Stimulated activated CD8-positive, alpha-beta memory T cell treated with anti-CD3 and anti-CD28 coated beads, Interleukin-2, amount 100 ng/mL, for 1 hour (primary cell): ENCODE results near the gene TRIM39.
A peak's percentile ranks its signal among the peaks of the same experiment; 100 is the strongest.

ENCODE experiments used
- DNase-seq, 2 donors: peaks; one replicate each; pipeline ENCODE4 v3.0.0-alpha.2; 2020; ENCODE audit warnings: low read depth in 2 of 2

The TRIM39 gene

GRCh38 chr6:30327232-30327746 is 562 bp downstream of the TRIM39 start:
- no peak for DNase-seq

GRCh38 chr6:30328397-30328796 is 1.7 kb downstream of the TRIM39 start:
- no peak for DNase-seq

GRCh38 chr6:30329331-30329730 is 2.6 kb downstream of the TRIM39 start:
- DNase-seq, result no peak

GRCh38 chr6:30331981-30332380 is 5.3 kb downstream of the TRIM39 start:
- DNase-seq, result no peak

- DNase-seq, result no peak
These were observed 7.5 kb downstream of the TRIM39 start for GRCh38 chr6:30334075-30334783.

DNA sequence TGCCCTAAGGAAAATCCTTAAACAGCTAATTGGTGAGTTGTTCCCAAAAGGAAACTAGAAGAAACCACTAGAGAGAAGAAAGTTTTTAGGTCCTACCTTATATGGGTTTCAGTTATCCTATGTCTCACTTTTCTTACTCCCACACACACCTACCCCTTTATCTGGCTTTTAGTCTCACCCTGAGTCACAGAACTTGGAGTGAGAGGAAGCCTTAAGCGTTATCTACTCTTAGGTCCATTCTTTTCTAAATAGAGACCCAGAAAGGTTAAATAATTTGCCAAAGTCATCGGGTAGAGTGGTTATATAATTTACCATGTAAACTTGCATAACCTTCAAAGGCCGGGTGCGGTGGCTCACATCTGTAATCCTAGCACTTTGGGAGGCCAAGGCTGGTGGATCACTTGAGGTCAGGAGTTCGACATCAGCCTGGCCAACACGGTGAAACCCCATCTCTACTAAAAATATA is 13.9 kb downstream of the TRIM39 start:
- no peak for DNase-seq

- DNase-seq, result no peak
These were observed 14.5 kb downstream of the TRIM39 start for GRCh38 chr6:30341218-30341617.

DNA sequence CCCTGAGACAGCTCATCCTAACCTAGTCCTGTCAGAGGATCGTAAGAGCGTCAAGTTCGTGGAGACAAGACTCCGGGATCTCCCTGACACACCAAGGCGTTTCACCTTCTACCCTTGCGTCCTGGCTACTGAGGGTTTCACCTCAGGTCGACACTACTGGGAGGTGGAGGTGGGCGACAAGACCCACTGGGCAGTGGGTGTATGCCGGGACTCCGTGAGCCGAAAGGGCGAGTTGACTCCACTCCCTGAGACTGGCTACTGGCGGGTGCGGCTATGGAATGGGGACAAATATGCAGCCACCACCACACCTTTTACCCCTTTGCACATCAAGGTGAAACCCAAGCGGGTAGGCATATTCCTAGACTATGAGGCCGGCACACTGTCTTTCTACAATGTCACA is 15.0 kb downstream of the TRIM39 start:
- DNase-seq, result no peak

- no peak for DNase-seq
These were observed 17.6 kb downstream of the TRIM39 start for GRCh38 chr6:30344191-30344867.

DNA sequence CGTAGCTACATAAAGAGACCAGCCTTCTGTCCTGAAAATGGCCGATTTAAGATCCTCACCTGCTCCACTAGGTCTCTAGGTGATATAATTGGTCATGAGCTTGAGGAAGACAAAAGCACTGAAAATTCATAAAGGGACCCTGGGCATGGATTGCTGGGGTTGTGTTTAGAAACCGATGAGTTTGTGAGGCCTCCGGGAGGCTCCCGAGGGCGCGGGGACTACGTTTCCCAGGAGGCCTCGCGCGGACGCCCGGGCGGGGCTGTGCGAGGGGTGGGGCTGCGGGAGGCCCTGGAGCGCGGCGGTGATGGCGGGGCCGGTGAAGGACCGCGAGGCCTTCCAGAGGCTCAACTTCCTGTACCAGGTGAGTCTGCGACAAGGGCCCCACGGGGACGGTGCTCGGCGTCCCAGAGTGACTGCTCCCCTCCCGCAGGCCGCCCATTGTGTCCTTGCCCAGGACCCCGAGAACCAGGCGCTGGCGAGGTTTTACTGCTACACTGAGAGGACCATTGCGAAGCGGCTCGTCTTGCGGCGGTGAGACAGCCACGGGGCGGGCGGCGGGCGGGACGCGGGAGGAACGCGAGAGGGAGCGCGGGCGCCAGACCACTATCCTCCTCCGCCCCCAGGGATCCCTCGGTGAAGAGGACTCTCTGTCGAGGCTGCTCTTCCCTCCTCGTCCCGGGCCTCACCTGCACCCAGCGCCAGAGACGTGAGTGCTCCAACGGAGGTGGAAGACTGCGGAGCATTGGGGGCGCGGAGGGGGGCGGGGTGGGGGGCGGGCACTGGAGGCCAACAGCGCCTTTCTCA is 18.3 kb downstream of the TRIM39 start, which contains the start of gene RPP21:
Gene RPP21 (plus strand): TSS at position 289 of the 804 bp plus-strand sequence. CDS start 16 bp downstream, at position 305.
- DNase-seq, result peak; percentile 74 to 75

- no peak for DNase-seq
These were observed 19.1 kb downstream of the TRIM39 start for GRCh38 chr6:30345852-30346251.

GRCh38 chr6:30348957-30349356 is 22.2 kb downstream of the TRIM39 start:
- no peak for DNase-seq

GRCh38 chr6:30349421-30350177 is 22.9 kb downstream of the TRIM39 start:
- DNase-seq, result no peak

GRCh38 chr6:30350524-30350923 is 23.8 kb downstream of the TRIM39 start:
- DNase-seq, result no peak

GRCh38 chr6:30352550-30352949 is 25.8 kb downstream of the TRIM39 start:
- no peak for DNase-seq

GRCh38 chr6:30355281-30355680 is 28.6 kb downstream of the TRIM39 start:
- no peak for DNase-seq

DNA sequence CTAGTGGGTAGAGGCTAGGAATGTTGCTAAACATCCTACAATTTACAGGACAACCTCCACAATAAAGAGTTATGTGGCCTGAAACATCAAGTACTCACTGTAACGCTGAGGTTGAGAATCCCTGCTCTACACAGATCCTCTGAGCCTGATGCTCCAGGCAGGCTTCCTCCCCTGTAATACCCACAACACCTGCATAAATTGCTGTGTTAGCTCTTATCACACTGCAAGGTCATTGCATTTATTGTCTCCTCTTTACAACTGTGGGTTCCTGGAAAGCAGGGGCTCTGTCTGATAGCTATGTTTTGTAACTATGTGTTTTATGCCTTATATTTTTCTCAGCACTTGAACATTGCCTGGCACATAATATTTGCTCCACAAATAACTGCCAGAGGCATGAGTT is 29.8 kb downstream of the TRIM39 start:
- DNase-seq, result no peak

GRCh38 chr6:30357678-30358540 is 31.2 kb downstream of the TRIM39 start:
- peak; percentile 2 to 26 for DNase-seq

GRCh38 chr6:30359276-30359675 is 32.5 kb downstream of the TRIM39 start:
- DNase-seq, result no peak

- DNase-seq, result no peak
These were observed 33.4 kb downstream of the TRIM39 start for GRCh38 chr6:30360139-30360538.
